Gastroesophageal sphincter (tissue), 4 donors: ENCODE measurements around the gene PCDHGB5. TPM values are rescaled to one million over a fixed set of nuclear protein-coding genes. Genes with fewer than 3 reads are reported as not detected.

Experiments
- ATAC-seq: fragments of 150-250 bp; one replicate; pipeline ENCODE4 v1.9.1; 2016; ENCODE audit warnings: mild to moderate bottlenecking, moderate library complexity
- H3K27ac ChIP-seq, 4 donors: fragments of 200-600 bp; sonication (generic) in 3 of 4; 1 replicate in 3 of 4; 2 replicates in 1 of 4; pipeline ENCODE4 v1.5.1; 2016 to 2019
- H3K27me3 ChIP-seq: fragments of 200-600 bp; sonication (generic); one replicate; pipeline ENCODE4 v1.5.1; 2019
- H3K36me3 ChIP-seq, 2 donors: fragments of 200-600 bp; sonication (generic); one replicate each; pipeline ENCODE4 v1.5.1; 2019; ENCODE audit warnings: control low read depth in 1 of 2
- H3K4me1 ChIP-seq, 3 donors: fragments of 200-600 bp; sonication (generic); 1 replicate in 2 of 3; 2 replicates in 1 of 3; pipeline ENCODE4 v1.5.1; 2016 to 2019; ENCODE audit warnings: control low read depth in 2 of 3
- H3K4me3 ChIP-seq, 2 donors: fragments of 200-600 bp; sonication (generic); one replicate each; pipeline ENCODE4 v1.5.1; 2019; ENCODE audit warnings: mild to moderate bottlenecking in 1 of 2, moderate library complexity in 1 of 2
- H3K9me3 ChIP-seq, 3 donors: fragments of 200-600 bp; sonication (generic); one replicate each; pipeline ENCODE4 v1.5.1; 2017 to 2019; ENCODE audit warnings: control low read depth in 2 of 3
- EP300 ChIP-seq: sonication (generic); formaldehyde crosslinking; IDR thresholded peaks from one replicate; pipeline ENCODE4 v1.6.1; 2017; ENCODE audit warnings: antibody characterized with exemption, mild to moderate bottlenecking
- POLR2A ChIP-seq, 2 donors: fragments of 450-650 bp; IDR thresholded peaks; one replicate each; pipeline ENCODE4 v1.6.1; 2017; ENCODE audit warnings: antibody characterized with exemption in 2 of 2, mild to moderate bottlenecking in 2 of 2, moderate library complexity in 1 of 2
- POLR2AphosphoS5 ChIP-seq: sonication (generic); formaldehyde crosslinking; IDR thresholded peaks from one replicate; pipeline ENCODE4 v1.6.1; 2017; ENCODE audit warnings: antibody characterized with exemption
- WGBS, 2 donors: methylation state at CpG; one replicate each; pipeline ENCODE4 v1.1.5; 2018; ENCODE audit warnings: low coverage in 1 of 2; 5-methylcytosine and 5-hydroxymethylcytosine counted together
- total RNA-seq, 4 donors: library from RNA; depleted of rRNA; stranded (reverse); fragments of >200 nt; gene quantifications; one replicate each; pipeline ENCODE4 v1.1.0, GENCODE V29; 2016
- TF ChIP-seq, protein P1 (sequence below), 4 experiments: fragments of 200-600 bp in 2 of 4; fragments of 450-650 bp in 2 of 4; sonication (generic) in 1 of 4; IDR thresholded peaks; one replicate each; pipeline ENCODE4 v1.5.1; 2017 to 2019; ENCODE audit warnings: antibody characterized with exemption in 4 of 4, mild to moderate bottlenecking in 2 of 4, moderate library complexity in 2 of 4

Gene PCDHGB5
- total RNA-seq, 4 donors from 2014 or later = 4.0 to 12.9 (median 9.8) TPM

DNA sequence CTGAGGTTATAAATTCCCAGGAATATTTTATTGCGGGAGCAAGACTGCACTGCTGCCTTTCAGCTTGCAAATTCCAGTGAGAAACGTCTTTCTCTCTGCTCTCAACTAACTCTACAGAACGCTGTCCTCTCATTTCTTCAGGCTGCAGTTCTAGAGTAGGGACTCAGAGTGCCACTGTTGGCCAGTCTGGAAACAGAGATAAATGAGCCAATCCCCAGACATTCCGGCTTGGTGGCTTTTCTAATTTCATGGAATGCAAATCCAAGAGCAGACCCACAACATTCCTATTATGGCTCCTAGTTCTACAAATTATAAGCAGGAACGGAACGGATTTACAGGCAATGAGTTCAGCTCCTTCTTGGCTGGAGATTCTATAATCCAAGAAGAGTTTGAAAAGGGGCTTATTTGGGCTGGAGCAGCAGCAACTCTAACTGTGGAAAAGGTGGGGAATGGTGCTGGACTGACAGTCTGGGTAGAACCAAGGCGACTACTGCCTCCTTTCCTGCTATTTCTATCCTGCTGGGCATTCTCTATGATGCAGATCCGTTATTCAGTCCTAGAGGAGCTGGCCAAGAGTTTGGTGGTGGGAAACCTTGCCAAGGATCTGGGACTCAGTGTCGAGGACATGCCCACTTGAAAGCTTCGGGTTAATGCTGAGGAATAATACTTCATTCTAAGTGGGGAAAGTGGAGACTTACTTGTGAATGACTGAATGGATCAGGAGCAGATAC, 41.8 kb downstream of the PCDHGB5 start:
- no peaks in the 10 kb centered on the region for H3K27me3 ChIP-seq
- no peak for TF ChIP-seq POLR2AphosphoS5
- no peak for TF ChIP-seq POLR2A (IDR thresholded peaks at IDR 0.05)
- no peak for TF ChIP-seq EP300
- TF ChIP-seq, protein P1, sequence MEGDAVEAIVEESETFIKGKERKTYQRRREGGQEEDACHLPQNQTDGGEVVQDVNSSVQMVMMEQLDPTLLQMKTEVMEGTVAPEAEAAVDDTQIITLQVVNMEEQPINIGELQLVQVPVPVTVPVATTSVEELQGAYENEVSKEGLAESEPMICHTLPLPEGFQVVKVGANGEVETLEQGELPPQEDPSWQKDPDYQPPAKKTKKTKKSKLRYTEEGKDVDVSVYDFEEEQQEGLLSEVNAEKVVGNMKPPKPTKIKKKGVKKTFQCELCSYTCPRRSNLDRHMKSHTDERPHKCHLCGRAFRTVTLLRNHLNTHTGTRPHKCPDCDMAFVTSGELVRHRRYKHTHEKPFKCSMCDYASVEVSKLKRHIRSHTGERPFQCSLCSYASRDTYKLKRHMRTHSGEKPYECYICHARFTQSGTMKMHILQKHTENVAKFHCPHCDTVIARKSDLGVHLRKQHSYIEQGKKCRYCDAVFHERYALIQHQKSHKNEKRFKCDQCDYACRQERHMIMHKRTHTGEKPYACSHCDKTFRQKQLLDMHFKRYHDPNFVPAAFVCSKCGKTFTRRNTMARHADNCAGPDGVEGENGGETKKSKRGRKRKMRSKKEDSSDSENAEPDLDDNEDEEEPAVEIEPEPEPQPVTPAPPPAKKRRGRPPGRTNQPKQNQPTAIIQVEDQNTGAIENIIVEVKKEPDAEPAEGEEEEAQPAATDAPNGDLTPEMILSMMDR (IDR thresholded peaks at IDR 0.05) = no peak
- peaks cover 0 to 92% (median 2%) of the 10 kb centered on the region in 3 donors for H3K9me3 ChIP-seq
- no peak overlapping the region for H3K4me3 ChIP-seq
- no peak for ATAC-seq
- H3K36me3 ChIP-seq = peaks cover 0 to 19% of the 10 kb centered on the region in 2 donors
- 63 to 75% methylated on average over 7 of the region's 10 CpGs for WGBS, 2 donors
- H3K4me1 ChIP-seq = no peaks in the 10 kb centered on the region
- no peak overlapping the region for H3K27ac ChIP-seq

DNA sequence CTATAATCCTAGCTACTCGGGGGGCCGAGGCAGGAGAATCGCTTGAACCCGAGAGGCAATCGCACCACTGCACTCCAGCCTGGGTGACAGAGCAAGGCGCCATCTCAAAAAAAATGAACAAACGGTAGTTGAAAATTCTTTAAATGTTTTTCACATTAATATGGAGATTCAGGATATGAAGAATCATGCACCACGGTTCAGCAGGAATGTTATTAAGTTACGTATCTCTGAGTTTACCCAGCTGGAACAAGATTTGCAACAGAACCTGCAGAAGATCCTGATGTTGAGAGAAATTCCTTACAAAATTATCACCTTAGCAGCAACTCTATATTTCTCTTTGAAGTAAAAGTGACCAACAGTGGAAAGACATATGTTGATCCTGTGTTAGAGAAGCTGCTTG, 42.6 kb downstream of the PCDHGB5 start:
- TF ChIP-seq, protein P1 (IDR thresholded peaks at IDR 0.05) = no peak
- TF ChIP-seq POLR2AphosphoS5 = no peak
- no peak for TF ChIP-seq POLR2A (IDR thresholded peaks at IDR 0.05)
- TF ChIP-seq EP300 = no peak
- 94 to 95% methylated on average over 8 to 9 of the region's 9 CpGs for WGBS, 2 donors
- H3K36me3 ChIP-seq = peaks cover 0 to 19% of the 10 kb centered on the region in 2 donors
- H3K4me3 ChIP-seq = no peak overlapping the region
- no peak overlapping the region for H3K27ac ChIP-seq
- ATAC-seq = no peak
- no peaks in the 10 kb centered on the region for H3K4me1 ChIP-seq
- H3K9me3 ChIP-seq = peaks cover 0 to 92% (median 2%) of the 10 kb centered on the region in 3 donors
- no peaks in the 10 kb centered on the region for H3K27me3 ChIP-seq

GRCh38 chr5:141441571-141442170, 43.9 kb downstream of the PCDHGB5 start:
- ATAC-seq = no peak
- TF ChIP-seq, protein P1 (IDR thresholded peaks at IDR 0.05) = no peak
- no peak for TF ChIP-seq EP300
- TF ChIP-seq POLR2AphosphoS5 = no peak
- TF ChIP-seq POLR2A (IDR thresholded peaks at IDR 0.05) = no peak
- WGBS, 2 donors = 43 to 47% methylated on average over 9 to 19 of the region's 50 CpGs
- H3K4me3 ChIP-seq = no peak overlapping the region
- H3K27me3 ChIP-seq = no peaks in the 10 kb centered on the region
- H3K36me3 ChIP-seq = peaks cover 0 to 19% of the 10 kb centered on the region in 2 donors
- H3K27ac ChIP-seq = no peak overlapping the region
- peaks cover 0 to 90% (median 0%) of the 10 kb centered on the region in 3 donors for H3K9me3 ChIP-seq
- no peaks in the 10 kb centered on the region for H3K4me1 ChIP-seq

Other genes starting within 250 kb of the PCDHGB5 start
- gene PCDHB6, start 247.9 kb upstream of the PCDHGB5 start, total RNA-seq = 1 to 10 TPM; 1.0 to 2.0 (median 1.5) TPM
- gene PCDHB7, start 225.3 kb upstream of the PCDHGB5 start, total RNA-seq = 1 to 10 TPM; 1.7 to 3.0 (median 2.4) TPM
- 1 to 10 TPM in 3 of 4 donors, under 1 TPM in 1; 0.27 to 1.5 (median 1.2) TPM for gene PCDHB8, start 220.2 kb upstream of the PCDHGB5 start, total RNA-seq
- 1 to 10 TPM; 4.4 to 5.2 (median 4.8) TPM for gene PCDHB16, start 215.6 kb upstream of the PCDHGB5 start, total RNA-seq
- gene PCDHB9, start 210.8 kb upstream of the PCDHGB5 start, total RNA-seq = 10 to 100 TPM in 1 of 4 donors, 1 to 10 TPM in 3; 1.9 to 10.9 (median 3.0) TPM
- 1 to 10 TPM; 3.0 to 6.4 (median 4.1) TPM for gene PCDHB10, start 205.6 kb upstream of the PCDHGB5 start, total RNA-seq
- gene PCDHB11, start 198.3 kb upstream of the PCDHGB5 start, total RNA-seq = 1 to 10 TPM in 3 of 4 donors, under 1 TPM in 1; 0.99 to 5.4 (median 3.0) TPM
- 1 to 10 TPM in 3 of 4 donors, under 1 TPM in 1; 0.67 to 5.1 (median 3.4) TPM for gene PCDHB12, start 189.2 kb upstream of the PCDHGB5 start, total RNA-seq
- gene PCDHB13, start 184.0 kb upstream of the PCDHGB5 start, total RNA-seq = 10 to 100 TPM in 1 of 4 donors, 1 to 10 TPM in 3; 2.7 to 11.7 (median 6.1) TPM
- 10 to 100 TPM in 1 of 4 donors, 1 to 10 TPM in 3; 5.4 to 12.8 (median 7.8) TPM for gene PCDHB14, start 174.6 kb upstream of the PCDHGB5 start, total RNA-seq
- 1 to 10 TPM; 3.2 to 6.6 (median 4.1) TPM for gene PCDHB15, start 152.6 kb upstream of the PCDHGB5 start, total RNA-seq
- 1 to 10 TPM in 2 of 4 donors, not detected in 2; 1.2 to 3.1 TPM for gene SLC25A2, start 93.9 kb upstream of the PCDHGB5 start, total RNA-seq
- 10 to 100 TPM; 58.7 to 75.9 (median 61.4) TPM for gene TAF7, start 77.2 kb upstream of the PCDHGB5 start, total RNA-seq
- gene PCDHGA1, start 67.4 kb upstream of the PCDHGB5 start, total RNA-seq = 1 to 10 TPM in 2 of 4 donors, under 1 TPM in 2; 0.67 to 1.3 (median 1.1) TPM
- gene PCDHGA2, start 59.2 kb upstream of the PCDHGB5 start, total RNA-seq = 1 to 10 TPM; 3.2 to 5.6 (median 4.4) TPM
- 1 to 10 TPM; 1.3 to 5.7 (median 2.8) TPM for gene PCDHGA3, start 54.1 kb upstream of the PCDHGB5 start, total RNA-seq
- 1 to 10 TPM; 2.0 to 9.5 (median 4.2) TPM for gene PCDHGB1, start 47.8 kb upstream of the PCDHGB5 start, total RNA-seq
- gene PCDHGA4, start 42.9 kb upstream of the PCDHGB5 start, total RNA-seq = 10 to 100 TPM in 1 of 4 donors, 1 to 10 TPM in 3; 2.4 to 12.0 (median 6.3) TPM
- 10 to 100 TPM in 1 of 4 donors, 1 to 10 TPM in 3; 2.7 to 15.6 (median 4.1) TPM for gene PCDHGB2, start 38.0 kb upstream of the PCDHGB5 start, total RNA-seq
- gene PCDHGA5, start 33.8 kb upstream of the PCDHGB5 start, total RNA-seq = 10 to 100 TPM in 1 of 4 donors, 1 to 10 TPM in 3; 2.6 to 12.5 (median 4.8) TPM
- gene PCDHGB3, start 27.7 kb upstream of the PCDHGB5 start, total RNA-seq = 1 to 10 TPM; 1.5 to 10.0 (median 4.7) TPM
- gene PCDHGA6, start 24.1 kb upstream of the PCDHGB5 start, total RNA-seq = 10 to 100 TPM in 1 of 4 donors, 1 to 10 TPM in 3; 2.0 to 11.1 (median 5.7) TPM
- 10 to 100 TPM in 1 of 4 donors, 1 to 10 TPM in 3; 2.7 to 14.3 (median 7.6) TPM for gene PCDHGA7, start 15.2 kb upstream of the PCDHGB5 start, total RNA-seq
- gene PCDHGB4, start 10.2 kb upstream of the PCDHGB5 start, total RNA-seq = 10 to 100 TPM in 1 of 4 donors, 1 to 10 TPM in 3; 3.1 to 14.8 (median 6.0) TPM
- 1 to 10 TPM; 3.0 to 6.8 (median 3.6) TPM for gene PCDHGA8, start 5.3 kb upstream of the PCDHGB5 start, total RNA-seq
- gene PCDHGA9, start 4.8 kb downstream of the PCDHGB5 start, total RNA-seq = 1 to 10 TPM; 3.3 to 8.6 (median 5.9) TPM
- 10 to 100 TPM in 1 of 4 donors, 1 to 10 TPM in 3; 5.7 to 11.7 (median 6.5) TPM for gene PCDHGB6, start 10.1 kb downstream of the PCDHGB5 start, total RNA-seq
- gene PCDHGA10, start 15.0 kb downstream of the PCDHGB5 start, total RNA-seq = 1 to 10 TPM; 2.9 to 8.2 (median 4.7) TPM
- gene PCDHGB7, start 19.7 kb downstream of the PCDHGB5 start, total RNA-seq = 10 to 100 TPM; 12.3 to 19.3 (median 15.3) TPM
- 10 to 100 TPM in 1 of 4 donors, 1 to 10 TPM in 3; 1.9 to 12.3 (median 3.9) TPM for gene PCDHGA11, start 23.1 kb downstream of the PCDHGB5 start, total RNA-seq
- 10 to 100 TPM in 1 of 4 donors, 1 to 10 TPM in 3; 5.3 to 15.4 (median 9.8) TPM for gene PCDHGA12, start 32.6 kb downstream of the PCDHGB5 start, total RNA-seq
- gene PCDHGC3, start 78.0 kb downstream of the PCDHGB5 start, total RNA-seq = 10 to 100 TPM; 52.6 to 95.6 (median 63.2) TPM
- gene PCDHGC4, start 87.1 kb downstream of the PCDHGB5 start, total RNA-seq = 10 to 100 TPM in 1 of 4 donors, 1 to 10 TPM in 2, under 1 TPM in 1; 0.10 to 12.9 (median 2.4) TPM
- 1 to 10 TPM in 3 of 4 donors, under 1 TPM in 1; 0.07 to 5.1 (median 1.8) TPM for gene PCDHGC5, start 91.1 kb downstream of the PCDHGB5 start, total RNA-seq
- 10 to 100 TPM; 35.2 to 62.3 (median 53.4) TPM for gene DIAPH1, start 221.1 kb downstream of the PCDHGB5 start, total RNA-seq
- 10 to 100 TPM; 35.4 to 77.8 (median 37.7) TPM for gene HDAC3, start 238.9 kb downstream of the PCDHGB5 start, total RNA-seq
- gene RELL2, start 239.1 kb downstream of the PCDHGB5 start, total RNA-seq = 1 to 10 TPM; 2.3 to 5.4 (median 2.8) TPM